ENCODE measurements around the gene RABGAP1L.
"Not testable (repeated sequence)": the region's sequence is repeated elsewhere in the genome, so short reads cannot be mapped to it uniquely, and the experiment has no call there.

- TF ChIP-seq CTCF (conservative IDR thresholded peaks at IDR 0.05; ENCODE audit: low read depth, low read length); RAD21 (IDR thresholded peaks at IDR 0.05; ENCODE audit: low read length); POLR2A (IDR thresholded peaks at IDR 0.05; ENCODE audit: low read depth, low read length): not testable (repeated sequence)
Measured at GRCh38 chr1:174848593-174849560, 689.6 kb downstream of the RABGAP1L start.
